Measurements from ENCODE around the gene MAOB.

The MAOB gene

GRCh38 chrX:43728966-43729365 is 153.3 kb downstream of the MAOB start:
- POLR2A ChIA-PET: no interaction called here
- Histone ChIP-seq H3K27ac (ENCODE audit: extremely low read depth, low read depth, low read length) (no peak overlapping the region), H3K4me1 (ENCODE audit: control insufficient read depth, insufficient read depth, low read length) (no peaks in the 10 kb centered on the region), H3K9me3 (ENCODE audit: control insufficient read depth, insufficient read depth, low read depth, low read length) (no peaks in the 10 kb centered on the region), H3K36me3 (ENCODE audit: control insufficient read depth in 2 of 2, insufficient read depth in 1 of 2, low read length in 2 of 2) (peaks cover 0 to 6% of the 10 kb centered on the region in 2 experiments; a peak in 2 of 3 replicates), H3K4me3 (ENCODE audit: low read depth, low read length) (no peak overlapping the region)
- CTCF ChIA-PET: no interaction called here
- no peak for TF ChIP-seq ZBTB44 (tag by site-specific recombination; IDR thresholded peaks at IDR 0.05)
- TF ChIP-seq KLF16 (tag by site-specific recombination; IDR thresholded peaks at IDR 0.05): no peak
- TF ChIP-seq REST (tag by site-specific recombination; IDR thresholded peaks at IDR 0.05): no peak
- no peak for TF ChIP-seq KLF9 (tag by site-specific recombination; IDR thresholded peaks at IDR 0.05; ENCODE audit: low read depth)
- TF ChIP-seq ZNF221 (tag by site-specific recombination; IDR thresholded peaks at IDR 0.05; ENCODE audit: borderline replicate concordance): no peak
- TF ChIP-seq, protein P1, sequence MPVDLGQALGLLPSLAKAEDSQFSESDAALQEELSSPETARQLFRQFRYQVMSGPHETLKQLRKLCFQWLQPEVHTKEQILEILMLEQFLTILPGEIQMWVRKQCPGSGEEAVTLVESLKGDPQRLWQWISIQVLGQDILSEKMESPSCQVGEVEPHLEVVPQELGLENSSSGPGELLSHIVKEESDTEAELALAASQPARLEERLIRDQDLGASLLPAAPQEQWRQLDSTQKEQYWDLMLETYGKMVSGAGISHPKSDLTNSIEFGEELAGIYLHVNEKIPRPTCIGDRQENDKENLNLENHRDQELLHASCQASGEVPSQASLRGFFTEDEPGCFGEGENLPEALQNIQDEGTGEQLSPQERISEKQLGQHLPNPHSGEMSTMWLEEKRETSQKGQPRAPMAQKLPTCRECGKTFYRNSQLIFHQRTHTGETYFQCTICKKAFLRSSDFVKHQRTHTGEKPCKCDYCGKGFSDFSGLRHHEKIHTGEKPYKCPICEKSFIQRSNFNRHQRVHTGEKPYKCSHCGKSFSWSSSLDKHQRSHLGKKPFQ (tag by site-specific recombination; IDR thresholded peaks at IDR 0.05): no peak
- no peak for TF ChIP-seq SCRT2 (tag by site-specific recombination; IDR thresholded peaks at IDR 0.05)
- TF ChIP-seq ZNF544 (tag by site-specific recombination; IDR thresholded peaks at IDR 0.05): no peak
- no peak for TF ChIP-seq ZNF792 (tag by site-specific recombination; IDR thresholded peaks at IDR 0.05)
- no peak for TF ChIP-seq ZNF639 (tag by site-specific recombination; IDR thresholded peaks at IDR 0.05)
- no peak for TF ChIP-seq ZNF146 (tag by site-specific recombination; IDR thresholded peaks at IDR 0.05)
- no peak for TF ChIP-seq ZNF169 (tag by site-specific recombination; IDR thresholded peaks at IDR 0.05)
- TF ChIP-seq, protein P2, sequence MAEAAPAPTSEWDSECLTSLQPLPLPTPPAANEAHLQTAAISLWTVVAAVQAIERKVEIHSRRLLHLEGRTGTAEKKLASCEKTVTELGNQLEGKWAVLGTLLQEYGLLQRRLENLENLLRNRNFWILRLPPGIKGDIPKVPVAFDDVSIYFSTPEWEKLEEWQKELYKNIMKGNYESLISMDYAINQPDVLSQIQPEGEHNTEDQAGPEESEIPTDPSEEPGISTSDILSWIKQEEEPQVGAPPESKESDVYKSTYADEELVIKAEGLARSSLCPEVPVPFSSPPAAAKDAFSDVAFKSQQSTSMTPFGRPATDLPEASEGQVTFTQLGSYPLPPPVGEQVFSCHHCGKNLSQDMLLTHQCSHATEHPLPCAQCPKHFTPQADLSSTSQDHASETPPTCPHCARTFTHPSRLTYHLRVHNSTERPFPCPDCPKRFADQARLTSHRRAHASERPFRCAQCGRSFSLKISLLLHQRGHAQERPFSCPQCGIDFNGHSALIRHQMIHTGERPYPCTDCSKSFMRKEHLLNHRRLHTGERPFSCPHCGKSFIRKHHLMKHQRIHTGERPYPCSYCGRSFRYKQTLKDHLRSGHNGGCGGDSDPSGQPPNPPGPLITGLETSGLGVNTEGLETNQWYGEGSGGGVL (tag by site-specific recombination; IDR thresholded peaks at IDR 0.05): no peak
- TF ChIP-seq ZNF621 (tag by site-specific recombination; IDR thresholded peaks at IDR 0.05): no peak
- no peak for TF ChIP-seq ZNF266 (tag by site-specific recombination; IDR thresholded peaks at IDR 0.05; ENCODE audit: low read depth)
- no peak for TF ChIP-seq KLF17 (tag by site-specific recombination; IDR thresholded peaks at IDR 0.05)
- TF ChIP-seq ZNF624 (tag by site-specific recombination; IDR thresholded peaks at IDR 0.05): no peak
- TF ChIP-seq ZIC2 (tag by site-specific recombination; IDR thresholded peaks at IDR 0.05): no peak
- TF ChIP-seq, protein P3, sequence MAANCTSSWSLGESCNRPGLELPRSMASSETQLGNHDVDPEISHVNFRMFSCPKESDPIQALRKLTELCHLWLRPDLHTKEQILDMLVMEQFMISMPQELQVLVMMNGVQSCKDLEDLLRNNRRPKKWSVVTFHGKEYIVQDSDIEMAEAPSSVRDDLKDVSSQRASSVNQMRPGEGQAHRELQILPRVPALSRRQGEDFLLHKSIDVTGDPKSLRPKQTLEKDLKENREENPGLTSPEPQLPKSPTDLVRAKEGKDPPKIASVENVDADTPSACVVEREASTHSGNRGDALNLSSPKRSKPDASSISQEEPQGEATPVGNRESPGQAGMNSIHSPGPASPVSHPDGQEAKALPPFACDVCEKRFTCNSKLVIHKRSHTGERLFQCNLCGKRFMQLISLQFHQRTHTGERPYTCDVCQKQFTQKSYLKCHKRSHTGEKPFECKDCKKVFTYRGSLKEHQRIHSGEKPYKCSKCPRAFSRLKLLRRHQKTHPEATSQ (tag by site-specific recombination; IDR thresholded peaks at IDR 0.05): no peak
- no peak for TF ChIP-seq IKZF3 (tag by site-specific recombination; IDR thresholded peaks at IDR 0.05)
